Lower leg skin (tissue), 4 donors: ENCODE data around the gene WDR27. TPM values are rescaled to one million over a fixed set of nuclear protein-coding genes. Genes with fewer than 3 reads are reported as not detected.

Experiments used
- DNase-seq, 2 donors: peaks; one replicate each; pipeline ENCODE4 v3.0.0-alpha.2; 2019; ENCODE audit warnings: low spot score in 2 of 2
- H3K4me3 ChIP-seq: fragments of 200-600 bp; sonication (generic); 2 replicates; pipeline ENCODE4 v1.5.1; 2017; ENCODE audit warnings: mild to moderate bottlenecking, low read depth; ENCODE audit not compliant: poor library complexity, severe bottlenecking
- CTCF ChIP-seq, 3 donors: fragments of 450-650 bp; IDR thresholded peaks; one replicate each; pipeline ENCODE4 v1.5.1; 2016; ENCODE audit warnings: antibody characterized with exemption in 3 of 3, mild to moderate bottlenecking in 3 of 3, moderate library complexity in 2 of 3
- POLR2A ChIP-seq, 2 donors: fragments of 450-650 bp; IDR thresholded peaks; one replicate each; pipeline ENCODE4 v1.6.1; 2016 to 2017; ENCODE audit warnings: antibody characterized with exemption in 2 of 2, mild to moderate bottlenecking in 1 of 2, moderate library complexity in 1 of 2
- WGBS, 2 donors: methylation state at CpG; one replicate each; pipeline ENCODE4 v1.1.5; 2018; 5-methylcytosine and 5-hydroxymethylcytosine counted together
- intact Hi-C: fragments of 100-400 bp; cut with DNase I; formaldehyde crosslinking; loops from one replicate; pipeline ENCODE4 v1.15.0; 2023; ENCODE audit warnings: low total_unique reads
- total RNA-seq, 4 donors: library from RNA; depleted of rRNA; stranded (reverse); fragments of >200 nt; gene quantifications; one replicate each; pipeline ENCODE4 v1.1.0, GENCODE V29; 2016

The WDR27 gene
- total RNA-seq, 4 donors from 2014 or later: 15.7 to 40.0 (median 19.5) TPM

- TF ChIP-seq CTCF (IDR thresholded peaks at IDR 0.05): no peak
- no peak for TF ChIP-seq POLR2A (IDR thresholded peaks at IDR 0.05)
- 95 to 96% methylated on average over 10 of the region's 10 CpGs for WGBS, 2 donors
- no peak overlapping the region for H3K4me3 ChIP-seq
- peak in 1 of 2 donors; percentile 25 for DNase-seq
- intact Hi-C loops: no loop called here
Observed at GRCh38 chr6:169559592-169559991, 142.2 kb downstream of the WDR27 start.

- intact Hi-C loops: no loop called here
- 65 to 69% methylated on average over 9 of the region's 9 CpGs for WGBS, 2 donors
- H3K4me3 ChIP-seq: no peak overlapping the region
- no peak for TF ChIP-seq CTCF (IDR thresholded peaks at IDR 0.05)
- no peak for DNase-seq
Observed at GRCh38 chr6:169558774-169559441, 142.9 kb downstream of the WDR27 start.

- intact Hi-C loops: no loop called here
- TF ChIP-seq CTCF (IDR thresholded peaks at IDR 0.05) (no peak), POLR2A (IDR thresholded peaks at IDR 0.05) (no peak)
Observed at GRCh38 chr6:169558378-169558773, 143.5 kb downstream of the WDR27 start.

DNA sequence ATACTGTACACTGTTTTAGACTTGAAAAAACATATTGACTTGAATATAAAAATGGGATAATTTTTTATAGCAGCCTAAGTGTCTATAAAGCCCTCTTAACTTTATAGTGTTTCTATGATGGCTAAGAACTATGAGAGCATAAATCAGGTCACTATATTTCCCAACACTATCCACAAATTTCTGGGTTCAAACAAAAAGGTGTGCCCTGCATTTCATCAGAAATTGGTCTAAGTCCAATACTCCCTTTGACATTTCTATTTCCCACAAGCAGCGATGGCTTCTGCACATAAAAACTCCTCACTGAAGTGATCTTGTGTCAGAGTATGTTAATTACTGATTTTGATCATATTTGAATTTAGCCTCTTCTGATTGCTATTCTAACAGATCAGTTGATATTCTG is 143.9 kb downstream of the WDR27 start:
- no peak for DNase-seq
- TF ChIP-seq CTCF (IDR thresholded peaks at IDR 0.05): no peak
- TF ChIP-seq POLR2A (IDR thresholded peaks at IDR 0.05): no peak
- intact Hi-C loops: no loop called here
- no peak overlapping the region for H3K4me3 ChIP-seq
- WGBS, 2 donors: 63 to 81% methylated on average over 1 of the region's 1 CpG

More at GRCh38 chr6:169558378-169558773, 143.5 kb downstream of the WDR27 start:
- no peak for DNase-seq
- no peak overlapping the region for H3K4me3 ChIP-seq
- 91 to 94% methylated on average over 8 of the region's 8 CpGs for WGBS, 2 donors

- H3K4me3 ChIP-seq: no peak overlapping the region
- no peak for DNase-seq
- intact Hi-C loops: no loop called here
- TF ChIP-seq POLR2A (IDR thresholded peaks at IDR 0.05) (no peak), CTCF (IDR thresholded peaks at IDR 0.05) (no peak)
- WGBS, 2 donors: 62 to 78% methylated on average over 13 of the region's 13 CpGs
Observed at GRCh38 chr6:169556758-169557548, 144.9 kb downstream of the WDR27 start.
